SK-N-SH (cell line): ENCODE data around the gene TRIM29. TPM values are rescaled to one million over a fixed set of nuclear protein-coding genes. Genes with fewer than 3 reads are reported as not detected.

Experiments
- CTCF ChIA-PET: fragments of 300-600, 350-600 bp; formaldehyde crosslinking; extraction: SDS; loops from one replicate; lab custom pipeline; 2021; lab: Yijun Ruan, JAX
- POLR2A ChIA-PET: fragments of 350-600 bp; sonication (Branson Sonifier 250); formaldehyde crosslinking; extraction: SDS; loops from one replicate; lab custom pipeline; 2020; ENCODE audit warnings: antibody characterized with exemption, inconsistent platforms; lab: Yijun Ruan, JAX
- DNase-seq: peaks from one replicate; pipeline ENCODE4 v3.0.0; 2012
- H2AFZ ChIP-seq: fragments of 200-600 bp; sonication (generic); 2 replicates; pipeline ENCODE4 v1.8.1; 2016; ENCODE audit warnings: antibody characterized with exemption, mild to moderate bottlenecking, low read depth
- H3F3A ChIP-seq: fragments of 200-600 bp; sonication (generic); replicated peaks from 2 replicates; pipeline ENCODE3; 2016; ENCODE audit warnings: antibody characterized with exemption, mild to moderate bottlenecking; ENCODE audit not compliant: insufficient read depth
- H3K27ac ChIP-seq, 2 experiments: fragments of 200-500 bp in 1 of 2; fragments of 200-600 bp in 1 of 2; sonication (Bioruptor generic) in 1 of 2; sonication (generic), shearing (Covaris generic) in 1 of 2; 2 replicates each; pipeline versions ENCODE4 v1.5.1 to v1.6.1; 2014 to 2016; ENCODE audit warnings: low read depth in 2 of 2, inconsistent platforms in 1 of 2, low read length in 1 of 2, mild to moderate bottlenecking in 1 of 2, mixed read lengths in 1 of 2
- H3K27me3 ChIP-seq: fragments of 200-600 bp; sonication (generic), shearing (Covaris generic); 2 replicates; pipeline ENCODE4 v1.6.1; 2016; ENCODE audit warnings: mixed run types; ENCODE audit not compliant: insufficient read depth
- H3K36me3 ChIP-seq, 2 experiments: fragments of 200-500 bp in 1 of 2; fragments of 200-600 bp in 1 of 2; sonication (Bioruptor generic) in 1 of 2; sonication (generic) in 1 of 2; replicated peaks in 1 of 2; 2 replicates each; pipeline versions ENCODE3 to v1.5.1; 2014 to 2016; ENCODE audit warnings: low read length in 1 of 2, mild to moderate bottlenecking in 1 of 2; ENCODE audit not compliant: insufficient read depth in 2 of 2, control insufficient read depth in 1 of 2
- H3K4me1 ChIP-seq, 2 experiments: fragments of 200-500 bp in 1 of 2; fragments of 200-600 bp in 1 of 2; sonication (Bioruptor generic) in 1 of 2; sonication (generic), shearing (Covaris generic) in 1 of 2; 2 replicates each; pipeline versions ENCODE4 v1.5.1 to v1.6.1; 2014 to 2016; ENCODE audit warnings: low read depth in 1 of 2, low read length in 1 of 2, mixed run types in 1 of 2; ENCODE audit not compliant: insufficient read depth in 2 of 2, control insufficient read depth in 1 of 2
- H3K4me2 ChIP-seq: fragments of 200-600 bp; sonication (generic), shearing (Covaris generic); 2 replicates; pipeline ENCODE4 v1.6.1; 2017; ENCODE audit warnings: mixed run types
- H3K4me3 ChIP-seq, 2 experiments: fragments of 200-500 bp in 1 of 2; fragments of 200-600 bp in 1 of 2; sonication (Bioruptor generic) in 1 of 2; sonication (generic), shearing (Covaris generic) in 1 of 2; 2 replicates each; pipeline versions ENCODE4 v1.5.1 to v1.8.1; 2014 to 2016; ENCODE audit warnings: low read depth in 2 of 2, inconsistent platforms in 1 of 2, low read length in 1 of 2, mild to moderate bottlenecking in 1 of 2, mixed read lengths in 1 of 2, moderate library complexity in 1 of 2
- H3K79me2 ChIP-seq: fragments of 200-600 bp; sonication (generic); 2 replicates; pipeline ENCODE4 v1.8.1; 2017; ENCODE audit warnings: mild to moderate bottlenecking; ENCODE audit not compliant: insufficient read depth
- H3K9ac ChIP-seq: fragments of 200-600 bp; sonication (generic); 2 replicates; pipeline ENCODE4 v1.6.1; 2017; ENCODE audit warnings: mixed run types
- H3K9me2 ChIP-seq: fragments of 200-600 bp; sonication (generic); 2 replicates; pipeline ENCODE4 v1.6.1; 2017; ENCODE audit warnings: mixed run types
- H3K9me3 ChIP-seq: fragments of 200-600 bp; sonication (generic); 2 replicates; pipeline ENCODE4 v1.6.1; 2017; ENCODE audit warnings: mixed run types, mild to moderate bottlenecking, moderate library complexity
- H4K20me1 ChIP-seq: fragments of 200-600 bp; sonication (generic); 2 replicates; pipeline ENCODE4 v1.6.1; 2017; ENCODE audit warnings: mild to moderate bottlenecking, mixed run types; ENCODE audit not compliant: insufficient read depth
- CHD2 ChIP-seq: fragments of 150-350 bp; IDR thresholded peaks from 2 replicates; pipeline ENCODE4 v1.6.1; 2018; ENCODE audit warnings: low read length; ENCODE audit not compliant: partially characterized antibody
- ELF1 ChIP-seq: IDR thresholded peaks from 2 replicates; pipeline ENCODE4 v1.4.0; 2012
- EP300 ChIP-seq, 2 experiments: IDR thresholded peaks; 2 replicates each; pipeline versions ENCODE4 v1.4.0 to v1.6.1; 2012; ENCODE audit warnings: borderline replicate concordance in 1 of 2, low read depth in 1 of 2, low read length in 1 of 2
- EZH2phosphoT487 ChIP-seq: fragments of 200-600 bp; sonication (generic); IDR thresholded peaks from 2 replicates; pipeline ENCODE4 v1.6.1; 2017; ENCODE audit warnings: low read depth, mixed run types, mild to moderate bottlenecking, antibody characterized with exemption, moderate library complexity, borderline replicate concordance
- MXI1 ChIP-seq: IDR thresholded peaks from 2 replicates; pipeline ENCODE4 v1.6.1; 2012; ENCODE audit warnings: mild to moderate bottlenecking, low read depth, low read length, improper control_type of control experiment
- RFX5 ChIP-seq: IDR thresholded peaks from 2 replicates; pipeline ENCODE4 v1.6.1; 2012; ENCODE audit warnings: mild to moderate bottlenecking, improper control_type of control experiment, low read length
- RXRA ChIP-seq: IDR thresholded peaks from 2 replicates; pipeline ENCODE4 v1.4.0; 2012; ENCODE audit warnings: low read depth, mild to moderate bottlenecking, borderline replicate concordance
- SIN3A ChIP-seq: IDR thresholded peaks from 2 replicates; pipeline ENCODE4 v1.6.1; 2012; ENCODE audit warnings: low read depth, mild to moderate bottlenecking, low read length, moderate library complexity, borderline replicate concordance
- SMC3 ChIP-seq: IDR thresholded peaks from 2 replicates; pipeline ENCODE4 v1.6.1; 2012; ENCODE audit warnings: low read depth, low read length, improper control_type of control experiment
- TEAD4 ChIP-seq: IDR thresholded peaks from 2 replicates; pipeline ENCODE4 v1.4.0; 2012; ENCODE audit warnings: mild to moderate bottlenecking, borderline replicate concordance; ENCODE audit not compliant: insufficient read depth
- WGBS: methylation state at CpG from one replicate; pipeline ENCODE4 v1.1.6; 2017; ENCODE audit warnings: low lambda C conversion rate; 5-methylcytosine and 5-hydroxymethylcytosine counted together
- polyA plus RNA-seq, 3 experiments: library from polyadenylated mRNA; depleted of rRNA; stranded (reverse); fragments of >200 nt; gene quantifications; 2 replicates each; pipeline ENCODE4 v1.2.3, GENCODE V29; 2012
- TF ChIP-seq, protein P1 (sequence below): IDR thresholded peaks from 2 replicates; pipeline ENCODE4 v1.6.1; 2012; ENCODE audit warnings: mild to moderate bottlenecking, low read depth, low read length, moderate library complexity
- TF ChIP-seq, protein P2 (sequence below): fragments of 150-350 bp; IDR thresholded peaks from 2 replicates; pipeline ENCODE4 v1.6.1; 2017; ENCODE audit warnings: antibody characterized with exemption, low read length, low read depth, borderline replicate concordance
- TF ChIP-seq, protein P3 (sequence below): IDR thresholded peaks from 2 replicates; pipeline ENCODE4 v1.4.0; 2012; ENCODE audit warnings: low read depth, borderline replicate concordance
- TF ChIP-seq, protein P4 (sequence below): IDR thresholded peaks from 2 replicates; pipeline ENCODE4; 2012
- TF ChIP-seq, protein P5 (sequence below): fragments of 200-600 bp; sonication (generic); IDR thresholded peaks from 2 replicates; pipeline ENCODE4 v1.6.1; 2017; ENCODE audit warnings: antibody characterized with exemption, mild to moderate bottlenecking, moderate library complexity
- TF ChIP-seq, protein P6 (sequence below): IDR thresholded peaks from 2 replicates; pipeline ENCODE4 v1.4.0; 2012; ENCODE audit warnings: low read depth
- TF ChIP-seq, protein P7 (sequence below): IDR thresholded peaks from 2 replicates; pipeline ENCODE4 v1.4.0; 2012; ENCODE audit warnings: low read depth, borderline replicate concordance

Gene TRIM29
- polyA plus RNA-seq, 1 of the 3 experiments (the other 2 are of a cell fraction), result 0.03 TPM

DNA sequence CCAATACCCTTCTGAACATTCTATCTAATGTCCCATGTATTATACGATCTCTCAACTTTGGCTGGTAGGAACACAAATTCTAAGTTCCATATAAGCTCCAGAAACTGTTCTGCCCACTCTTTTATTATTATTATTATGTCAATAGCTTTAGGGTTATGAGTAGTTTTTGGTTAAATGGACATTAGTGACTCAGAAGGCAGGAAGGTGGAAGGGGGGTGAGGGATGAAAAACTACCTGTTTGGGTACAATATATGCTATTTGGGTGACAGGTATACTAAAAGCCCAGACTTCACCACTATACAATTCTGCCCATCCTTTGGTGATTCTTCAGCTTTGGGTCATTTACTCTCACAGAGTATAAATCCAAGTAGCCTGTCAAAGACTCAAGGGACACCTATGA lies 22.5 kb upstream of the TRIM29 start:
- no peaks in the 10 kb centered on the region for H3F3A ChIP-seq
- ChIA-PET POLR2A (no interaction called here), CTCF (interaction anchor here (0.6 to 2.0 kb wide), 6 partner anchors 8 to 680 kb away, joined by 3 to 8 read pairs (median 3); no protein-coding TSS in a partner anchor)
- H3K4me3 ChIP-seq, result no peak overlapping the region
- no peaks in the 10 kb centered on the region for H3K79me2 ChIP-seq
- H3K4me1 ChIP-seq, result no peaks in the 10 kb centered on the region
- H4K20me1 ChIP-seq, result no peaks in the 10 kb centered on the region
- H3K27me3 ChIP-seq, result no peaks in the 10 kb centered on the region
- H2AFZ ChIP-seq, result no peak overlapping the region
- peaks cover 0 to 3% of the 10 kb centered on the region in 2 experiments for H3K36me3 ChIP-seq
- TF ChIP-seq EP300 (IDR thresholded peaks at IDR 0.05; ENCODE audit: borderline replicate concordance in 1 of 2, low read depth in 1 of 2, low read length in 1 of 2) (no peak), SMC3 (no peak), MXI1 (no peak), CHD2 (no peak), ELF1 (no peak), EZH2phosphoT487 (no peak), SIN3A (no peak), RXRA (no peak), RFX5 (no peak), TEAD4 (no peak)
- TF ChIP-seq, protein P1, sequence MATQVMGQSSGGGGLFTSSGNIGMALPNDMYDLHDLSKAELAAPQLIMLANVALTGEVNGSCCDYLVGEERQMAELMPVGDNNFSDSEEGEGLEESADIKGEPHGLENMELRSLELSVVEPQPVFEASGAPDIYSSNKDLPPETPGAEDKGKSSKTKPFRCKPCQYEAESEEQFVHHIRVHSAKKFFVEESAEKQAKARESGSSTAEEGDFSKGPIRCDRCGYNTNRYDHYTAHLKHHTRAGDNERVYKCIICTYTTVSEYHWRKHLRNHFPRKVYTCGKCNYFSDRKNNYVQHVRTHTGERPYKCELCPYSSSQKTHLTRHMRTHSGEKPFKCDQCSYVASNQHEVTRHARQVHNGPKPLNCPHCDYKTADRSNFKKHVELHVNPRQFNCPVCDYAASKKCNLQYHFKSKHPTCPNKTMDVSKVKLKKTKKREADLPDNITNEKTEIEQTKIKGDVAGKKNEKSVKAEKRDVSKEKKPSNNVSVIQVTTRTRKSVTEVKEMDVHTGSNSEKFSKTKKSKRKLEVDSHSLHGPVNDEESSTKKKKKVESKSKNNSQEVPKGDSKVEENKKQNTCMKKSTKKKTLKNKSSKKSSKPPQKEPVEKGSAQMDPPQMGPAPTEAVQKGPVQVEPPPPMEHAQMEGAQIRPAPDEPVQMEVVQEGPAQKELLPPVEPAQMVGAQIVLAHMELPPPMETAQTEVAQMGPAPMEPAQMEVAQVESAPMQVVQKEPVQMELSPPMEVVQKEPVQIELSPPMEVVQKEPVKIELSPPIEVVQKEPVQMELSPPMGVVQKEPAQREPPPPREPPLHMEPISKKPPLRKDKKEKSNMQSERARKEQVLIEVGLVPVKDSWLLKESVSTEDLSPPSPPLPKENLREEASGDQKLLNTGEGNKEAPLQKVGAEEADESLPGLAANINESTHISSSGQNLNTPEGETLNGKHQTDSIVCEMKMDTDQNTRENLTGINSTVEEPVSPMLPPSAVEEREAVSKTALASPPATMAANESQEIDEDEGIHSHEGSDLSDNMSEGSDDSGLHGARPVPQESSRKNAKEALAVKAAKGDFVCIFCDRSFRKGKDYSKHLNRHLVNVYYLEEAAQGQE, result no peak
- TF ChIP-seq, protein P2, sequence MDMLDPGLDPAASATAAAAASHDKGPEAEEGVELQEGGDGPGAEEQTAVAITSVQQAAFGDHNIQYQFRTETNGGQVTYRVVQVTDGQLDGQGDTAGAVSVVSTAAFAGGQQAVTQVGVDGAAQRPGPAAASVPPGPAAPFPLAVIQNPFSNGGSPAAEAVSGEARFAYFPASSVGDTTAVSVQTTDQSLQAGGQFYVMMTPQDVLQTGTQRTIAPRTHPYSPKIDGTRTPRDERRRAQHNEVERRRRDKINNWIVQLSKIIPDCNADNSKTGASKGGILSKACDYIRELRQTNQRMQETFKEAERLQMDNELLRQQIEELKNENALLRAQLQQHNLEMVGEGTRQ, result no peak
- TF ChIP-seq, protein P3, sequence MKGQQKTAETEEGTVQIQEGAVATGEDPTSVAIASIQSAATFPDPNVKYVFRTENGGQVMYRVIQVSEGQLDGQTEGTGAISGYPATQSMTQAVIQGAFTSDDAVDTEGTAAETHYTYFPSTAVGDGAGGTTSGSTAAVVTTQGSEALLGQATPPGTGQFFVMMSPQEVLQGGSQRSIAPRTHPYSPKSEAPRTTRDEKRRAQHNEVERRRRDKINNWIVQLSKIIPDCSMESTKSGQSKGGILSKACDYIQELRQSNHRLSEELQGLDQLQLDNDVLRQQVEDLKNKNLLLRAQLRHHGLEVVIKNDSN, result no peak
- TF ChIP-seq, protein P4, sequence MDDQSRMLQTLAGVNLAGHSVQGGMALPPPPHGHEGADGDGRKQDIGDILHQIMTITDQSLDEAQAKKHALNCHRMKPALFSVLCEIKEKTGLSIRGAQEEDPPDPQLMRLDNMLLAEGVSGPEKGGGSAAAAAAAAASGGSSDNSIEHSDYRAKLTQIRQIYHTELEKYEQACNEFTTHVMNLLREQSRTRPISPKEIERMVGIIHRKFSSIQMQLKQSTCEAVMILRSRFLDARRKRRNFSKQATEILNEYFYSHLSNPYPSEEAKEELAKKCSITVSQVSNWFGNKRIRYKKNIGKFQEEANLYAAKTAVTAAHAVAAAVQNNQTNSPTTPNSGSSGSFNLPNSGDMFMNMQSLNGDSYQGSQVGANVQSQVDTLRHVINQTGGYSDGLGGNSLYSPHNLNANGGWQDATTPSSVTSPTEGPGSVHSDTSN, result no peak
- TF ChIP-seq, protein P5, sequence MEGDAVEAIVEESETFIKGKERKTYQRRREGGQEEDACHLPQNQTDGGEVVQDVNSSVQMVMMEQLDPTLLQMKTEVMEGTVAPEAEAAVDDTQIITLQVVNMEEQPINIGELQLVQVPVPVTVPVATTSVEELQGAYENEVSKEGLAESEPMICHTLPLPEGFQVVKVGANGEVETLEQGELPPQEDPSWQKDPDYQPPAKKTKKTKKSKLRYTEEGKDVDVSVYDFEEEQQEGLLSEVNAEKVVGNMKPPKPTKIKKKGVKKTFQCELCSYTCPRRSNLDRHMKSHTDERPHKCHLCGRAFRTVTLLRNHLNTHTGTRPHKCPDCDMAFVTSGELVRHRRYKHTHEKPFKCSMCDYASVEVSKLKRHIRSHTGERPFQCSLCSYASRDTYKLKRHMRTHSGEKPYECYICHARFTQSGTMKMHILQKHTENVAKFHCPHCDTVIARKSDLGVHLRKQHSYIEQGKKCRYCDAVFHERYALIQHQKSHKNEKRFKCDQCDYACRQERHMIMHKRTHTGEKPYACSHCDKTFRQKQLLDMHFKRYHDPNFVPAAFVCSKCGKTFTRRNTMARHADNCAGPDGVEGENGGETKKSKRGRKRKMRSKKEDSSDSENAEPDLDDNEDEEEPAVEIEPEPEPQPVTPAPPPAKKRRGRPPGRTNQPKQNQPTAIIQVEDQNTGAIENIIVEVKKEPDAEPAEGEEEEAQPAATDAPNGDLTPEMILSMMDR, result no peak
- TF ChIP-seq, protein P6, sequence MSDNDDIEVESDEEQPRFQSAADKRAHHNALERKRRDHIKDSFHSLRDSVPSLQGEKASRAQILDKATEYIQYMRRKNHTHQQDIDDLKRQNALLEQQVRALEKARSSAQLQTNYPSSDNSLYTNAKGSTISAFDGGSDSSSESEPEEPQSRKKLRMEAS, result no peak
- TF ChIP-seq, protein P7, sequence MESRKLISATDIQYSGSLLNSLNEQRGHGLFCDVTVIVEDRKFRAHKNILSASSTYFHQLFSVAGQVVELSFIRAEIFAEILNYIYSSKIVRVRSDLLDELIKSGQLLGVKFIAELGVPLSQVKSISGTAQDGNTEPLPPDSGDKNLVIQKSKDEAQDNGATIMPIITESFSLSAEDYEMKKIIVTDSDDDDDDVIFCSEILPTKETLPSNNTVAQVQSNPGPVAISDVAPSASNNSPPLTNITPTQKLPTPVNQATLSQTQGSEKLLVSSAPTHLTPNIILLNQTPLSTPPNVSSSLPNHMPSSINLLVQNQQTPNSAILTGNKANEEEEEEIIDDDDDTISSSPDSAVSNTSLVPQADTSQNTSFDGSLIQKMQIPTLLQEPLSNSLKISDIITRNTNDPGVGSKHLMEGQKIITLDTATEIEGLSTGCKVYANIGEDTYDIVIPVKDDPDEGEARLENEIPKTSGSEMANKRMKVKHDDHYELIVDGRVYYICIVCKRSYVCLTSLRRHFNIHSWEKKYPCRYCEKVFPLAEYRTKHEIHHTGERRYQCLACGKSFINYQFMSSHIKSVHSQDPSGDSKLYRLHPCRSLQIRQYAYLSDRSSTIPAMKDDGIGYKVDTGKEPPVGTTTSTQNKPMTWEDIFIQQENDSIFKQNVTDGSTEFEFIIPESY, result no peak
- no peaks in the 10 kb centered on the region for H3K9me2 ChIP-seq
- H3K27ac ChIP-seq, result no peak overlapping the region
- no peak overlapping the region for H3K9ac ChIP-seq
- peaks cover 6% of the 10 kb centered on the region; the same call in 1 of the 2 replicates for H3K9me3 ChIP-seq
- no peak for DNase-seq
- H3K4me2 ChIP-seq, result no peak overlapping the region
- 24% methylated on average over 1 of the region's 1 CpG for WGBS
